Right lung (tissue), 10 donors: Measurements from ENCODE around the gene CEPT1. TPM values are rescaled to one million over a fixed set of nuclear protein-coding genes. Genes with fewer than 3 reads are reported as not detected.
A peak's percentile ranks its signal among the peaks of the same experiment; 100 is the strongest.
"Not testable (repeated sequence)": the region's sequence is repeated elsewhere in the genome, so short reads cannot be mapped to it uniquely, and the experiment has no call there.

Experiments used
- DNase-seq, 2 donors: peaks; one replicate each; pipeline ENCODE4 v3.0.0-alpha.2; 2013
- long read RNA-seq, 8 donors: transcript quantifications; one replicate each; lab custom pipeline, GENCODE V29; 2026
- polyA plus RNA-seq, 5 donors: library from polyadenylated mRNA; unstranded; fragments of 120-200 nt; gene quantifications; one replicate each; pipeline versions ENCODE4 v1.2.1 to v1.2.3, GENCODE V29; 2013; ENCODE audit warnings: inconsistent platforms in 1 of 5, low replicate concordance in 1 of 5; ENCODE audit not compliant: insufficient read length in 5 of 5, insufficient read depth in 1 of 5

The CEPT1 gene
- 10 to 100 TPM; 42.8 to 69.6 (median 59.9) TPM for polyA plus RNA-seq
- long read RNA-seq, donor 1, full-length matches to known transcripts: 12 of 12 reads
- long read RNA-seq, donor 1, partial matches to known transcripts: 0 of 12 reads
- long read RNA-seq, donor 1, other reads (novel, unspliced or antisense): 0 of 12 reads
- long read RNA-seq, donor 2, partial matches to known transcripts: 0 of 7 reads
- long read RNA-seq, donor 2, other reads (novel, unspliced or antisense): 5 of 7 reads
- long read RNA-seq, donor 3, full-length matches to known transcripts: 8 of 8 reads
- long read RNA-seq, donor 3, partial matches to known transcripts: 0 of 8 reads
- long read RNA-seq, donor 3, other reads (novel, unspliced or antisense): 0 of 8 reads
- long read RNA-seq, donor 4, partial matches to known transcripts: 6 of 11 reads
- long read RNA-seq, donor 4, other reads (novel, unspliced or antisense): 0 of 11 reads
- long read RNA-seq, donor 5, full-length matches to known transcripts: 10 of 18 reads
- long read RNA-seq, donor 5, partial matches to known transcripts: 8 of 18 reads
- long read RNA-seq, donor 5, other reads (novel, unspliced or antisense): 0 of 18 reads
- long read RNA-seq, donor 6, full-length matches to known transcripts: 8 of 19 reads
- long read RNA-seq, donor 6, partial matches to known transcripts: 11 of 19 reads
- long read RNA-seq, donor 6, other reads (novel, unspliced or antisense): 0 of 19 reads
- long read RNA-seq, donor 7, full-length matches to known transcripts: 7 of 19 reads
- long read RNA-seq, donor 7, partial matches to known transcripts: 6 of 19 reads
- long read RNA-seq, donor 7, other reads (novel, unspliced or antisense): 6 of 19 reads
- long read RNA-seq, donor 8, partial matches to known transcripts: 0 of 4 reads
- long read RNA-seq, donor 8, other reads (novel, unspliced or antisense): 0 of 4 reads

- DNase-seq: peak; percentile 94
Observed at GRCh38 chr1:111139956-111140679, at the start of gene CEPT1, which contains the start of gene DRAM2. TSS of gene CEPT1 (plus strand) at chr1:111140223. CDS start at chr1:111147715, 7,492 bp downstream. TSS of gene DRAM2 (minus strand) at chr1:111140093. CDS start at chr1:111131554, 8,539 bp downstream.

GRCh38 chr1:111095421-111095820 is 44.6 kb upstream of the CEPT1 start:
- not testable (repeated sequence) for DNase-seq

GRCh38 chr1:111097356-111098099 is 42.5 kb upstream of the CEPT1 start:
- DNase-seq: no peak

- no peak for DNase-seq
Observed at GRCh38 chr1:111099289-111099688, 40.7 kb upstream of the CEPT1 start.

- DNase-seq: no peak
Observed at GRCh38 chr1:111101854-111102642, 38.0 kb upstream of the CEPT1 start.

GRCh38 chr1:111104981-111105380 is 35.0 kb upstream of the CEPT1 start:
- DNase-seq: no peak

GRCh38 chr1:111110197-111110899 is 29.7 kb upstream of the CEPT1 start:
- DNase-seq: no peak

- DNase-seq: no peak
Observed at GRCh38 chr1:111116496-111116895, 23.5 kb upstream of the CEPT1 start.

DNA sequence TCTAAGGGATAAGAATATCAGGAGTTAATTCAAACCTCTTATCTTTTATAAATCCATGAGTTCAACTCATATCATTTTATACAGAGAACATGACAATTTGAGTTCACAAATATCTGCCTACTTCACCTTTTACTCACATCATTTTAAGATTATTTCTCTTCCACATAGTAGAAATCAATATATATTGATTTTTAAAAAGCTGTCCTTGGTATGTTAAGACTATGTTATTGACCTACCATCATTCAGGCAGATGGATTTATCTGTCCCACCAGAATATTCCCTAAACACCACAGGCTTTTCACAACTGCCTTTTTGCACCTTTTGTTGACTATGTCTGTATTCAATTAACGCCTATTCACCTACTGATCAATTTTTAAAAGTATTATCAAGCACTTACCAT is 13.7 kb upstream of the CEPT1 start:
- no peak for DNase-seq

DNA sequence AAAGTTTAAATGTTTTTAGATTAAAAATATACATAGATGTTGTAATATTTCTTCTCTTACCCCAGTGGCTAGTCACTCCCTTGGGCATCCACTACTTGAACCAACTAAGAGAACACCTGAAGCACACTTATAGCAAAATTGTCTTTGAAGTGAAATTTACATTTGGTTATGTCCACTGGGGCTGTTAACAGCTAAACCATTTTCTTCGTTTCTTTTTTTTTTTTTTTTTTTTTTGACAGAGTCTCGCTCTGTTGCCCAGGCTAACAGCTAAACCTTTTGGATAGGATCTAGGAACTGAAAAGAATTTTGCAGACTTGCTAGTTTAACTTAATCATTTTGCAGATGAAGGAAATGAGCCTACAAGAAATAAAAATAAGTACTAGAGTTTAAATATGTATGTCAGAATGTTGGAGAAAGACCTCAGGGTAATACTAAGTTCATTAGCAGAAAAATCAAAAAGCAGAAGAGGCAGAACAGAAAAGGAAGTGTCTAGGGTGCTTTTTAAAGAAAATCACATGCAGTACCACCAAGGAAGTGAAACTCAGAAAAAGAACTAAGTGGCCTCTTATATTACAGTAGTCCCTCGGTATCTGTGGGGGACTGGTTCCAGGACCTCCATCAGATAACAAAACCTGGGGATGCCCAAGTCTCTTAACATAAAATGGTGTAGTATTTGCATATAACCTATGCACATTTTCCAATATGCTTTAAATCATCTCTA is 11.9 kb upstream of the CEPT1 start:
- no peak for DNase-seq

GRCh38 chr1:111129376-111129775 is 10.6 kb upstream of the CEPT1 start:
- no peak for DNase-seq

- no peak for DNase-seq
Observed at GRCh38 chr1:111131693-111132092, 8.3 kb upstream of the CEPT1 start.

DNA sequence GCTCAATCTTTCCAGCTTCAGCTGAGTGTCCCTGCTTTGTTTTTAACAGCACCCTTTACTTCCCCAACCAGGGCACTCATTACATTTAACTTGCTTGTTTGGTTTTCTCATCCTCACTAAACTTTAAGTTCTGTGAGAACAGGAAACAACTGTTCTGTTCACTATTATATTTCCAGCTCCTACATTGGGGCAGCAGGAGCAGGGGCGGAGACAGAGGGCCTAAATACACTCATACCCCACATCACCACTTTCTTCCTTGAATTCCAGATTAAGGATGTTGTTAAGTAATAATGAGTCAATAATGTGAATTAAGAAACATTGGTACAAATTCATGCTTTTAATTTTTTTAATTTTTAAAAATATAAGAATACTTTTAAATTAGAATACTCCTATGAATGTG is 6.2 kb upstream of the CEPT1 start:
- DNase-seq: no peak

- DNase-seq: peak in 1 of 2 donors; percentile 64
Observed at GRCh38 chr1:111139324-111139955, 583 bp upstream of the CEPT1 start.

GRCh38 chr1:111140680-111140967 is 601 bp downstream of the CEPT1 start:
- DNase-seq: no peak

- DNase-seq: no peak
Observed at GRCh38 chr1:111141245-111142220, 1.5 kb downstream of the CEPT1 start.

DNA sequence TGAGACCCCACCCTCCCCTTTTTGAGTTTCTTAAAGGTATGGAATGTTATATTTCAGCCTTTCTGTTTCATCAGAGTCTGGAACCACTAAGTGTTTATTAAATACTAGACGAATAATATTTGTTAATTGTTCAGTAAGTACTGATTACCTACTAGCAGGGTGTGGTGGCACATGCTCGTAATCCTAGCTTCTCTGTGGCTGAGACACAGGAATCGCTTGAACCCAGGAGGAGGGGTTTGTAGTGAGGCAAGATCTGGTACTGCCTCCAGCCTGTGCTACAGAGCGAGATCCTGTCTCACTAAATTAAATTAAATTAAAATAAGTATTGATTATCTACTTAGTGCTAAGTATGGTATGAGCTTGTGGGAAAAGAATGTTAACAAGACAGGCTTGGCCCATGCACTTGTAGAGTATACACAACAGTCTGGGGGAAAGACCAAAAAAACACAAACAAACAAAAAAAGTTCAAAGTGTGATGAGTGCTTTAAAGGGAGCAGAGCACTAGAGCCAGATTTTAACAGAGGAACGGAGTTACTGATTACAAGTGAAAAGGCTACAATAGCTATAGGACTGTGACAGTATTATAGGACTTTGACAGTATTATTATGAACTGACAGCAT is 2.4 kb downstream of the CEPT1 start:
- DNase-seq: no peak
